Activated T-helper 1 cell treated with anti-CD3 and anti-CD28 coated beads, Interleukin-2, amount 50 U/mL, for 16 hours (primary cell): Measurements from ENCODE around the gene NR2F1.

ENCODE experiments used
- DNase-seq, 2 donors: peaks; one replicate each; pipeline ENCODE4 v3.0.0-alpha.2; 2020; ENCODE audit warnings: low read depth in 1 of 2, low spot score in 1 of 2

NR2F1 gene

DNA sequence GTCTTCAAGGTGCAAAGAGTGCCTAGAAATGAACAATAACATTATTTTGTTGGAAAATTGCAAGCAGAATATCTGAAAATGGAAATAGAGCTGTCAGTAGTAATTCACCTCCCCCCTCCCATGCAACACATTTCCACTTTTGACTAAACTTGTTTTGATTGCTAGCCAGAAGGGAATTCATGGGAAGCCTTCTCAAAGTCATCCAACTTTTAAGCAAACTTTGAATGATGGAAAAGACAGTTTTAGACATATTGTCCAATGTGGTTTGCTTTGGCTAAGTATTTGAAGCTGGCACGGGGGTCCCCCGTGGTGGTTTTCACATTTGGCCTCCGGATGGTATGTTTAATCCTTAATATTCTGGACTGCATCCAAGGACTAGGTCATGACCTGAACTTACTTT lies 7.5 kb downstream of the NR2F1 start:
- no peak for DNase-seq

DNA sequence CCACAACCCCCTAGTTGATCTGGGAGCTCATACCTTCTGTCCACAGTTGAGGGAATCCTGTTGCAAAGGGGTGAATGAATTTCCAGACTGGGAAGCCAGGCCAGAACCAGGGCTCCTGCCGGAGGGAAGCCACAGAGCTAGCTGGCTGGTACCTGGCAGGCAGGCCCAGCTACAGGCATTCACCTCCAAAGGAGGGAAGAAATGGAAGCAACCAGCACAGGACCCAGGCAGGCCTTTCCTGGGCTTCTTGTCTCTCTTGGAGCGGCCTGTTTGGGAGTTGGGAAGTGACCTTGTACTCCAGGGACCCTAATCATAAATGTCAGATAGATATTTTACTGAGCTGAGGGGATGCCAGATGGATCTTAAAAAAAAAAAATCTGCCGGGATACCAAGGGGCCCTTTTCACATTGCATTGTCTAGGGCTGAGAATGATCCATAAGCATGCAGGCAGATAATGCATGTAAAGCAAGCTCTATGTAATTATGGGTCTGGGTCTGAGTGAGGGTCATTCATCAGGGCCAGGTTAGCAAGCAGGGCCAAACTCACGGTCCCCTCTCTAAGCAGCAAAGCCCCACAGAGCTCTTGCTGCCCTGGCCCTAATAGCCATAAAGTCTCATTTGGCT lies 8.4 kb downstream of the NR2F1 start:
- DNase-seq = no peak

DNA sequence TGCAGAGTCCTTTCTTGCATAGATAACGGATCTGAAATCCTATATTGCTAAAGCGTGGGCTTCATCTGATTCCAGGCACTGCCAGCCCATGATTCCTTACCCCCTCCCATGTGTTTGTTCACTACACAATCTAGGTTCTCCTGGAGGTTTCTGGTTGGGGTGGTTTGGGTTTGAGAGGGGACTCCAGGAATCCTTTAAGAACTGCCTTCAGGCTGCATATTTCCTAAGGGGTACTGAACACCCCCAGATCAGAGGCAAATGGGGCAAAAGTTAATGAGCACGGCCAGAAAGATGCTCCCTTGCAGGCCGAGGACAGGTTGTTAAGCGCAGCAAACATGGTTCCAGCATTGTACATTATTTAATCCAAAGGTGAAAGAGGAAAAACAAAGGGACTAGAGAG lies 9.9 kb downstream of the NR2F1 start:
- no peak for DNase-seq

DNA sequence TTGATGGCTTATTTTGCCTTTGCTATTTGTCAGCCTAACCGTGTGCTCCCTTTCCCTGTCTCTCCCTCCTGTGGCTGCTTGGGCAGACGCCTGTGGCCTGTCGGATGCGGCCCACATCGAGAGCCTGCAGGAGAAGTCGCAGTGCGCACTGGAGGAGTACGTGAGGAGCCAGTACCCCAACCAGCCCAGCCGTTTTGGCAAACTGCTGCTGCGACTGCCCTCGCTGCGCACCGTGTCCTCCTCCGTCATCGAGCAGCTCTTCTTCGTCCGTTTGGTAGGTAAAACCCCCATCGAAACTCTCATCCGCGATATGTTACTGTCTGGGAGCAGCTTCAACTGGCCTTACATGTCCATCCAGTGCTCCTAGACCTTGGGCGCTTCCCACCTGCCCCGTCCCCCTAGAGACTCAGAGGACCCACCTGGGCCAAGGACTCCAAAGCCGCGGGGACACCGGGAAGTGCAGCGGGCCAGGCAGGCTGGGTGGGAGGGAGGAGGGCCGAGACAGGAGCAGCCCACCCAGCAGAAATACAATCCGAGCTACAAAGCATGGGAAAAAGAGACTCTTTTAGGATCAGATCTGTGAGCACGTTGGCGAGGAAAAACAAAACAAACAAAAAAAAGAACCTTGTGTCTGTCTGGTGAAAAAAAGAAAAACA lies 10.6 kb downstream of the NR2F1 start:
- no peak for DNase-seq

DNA sequence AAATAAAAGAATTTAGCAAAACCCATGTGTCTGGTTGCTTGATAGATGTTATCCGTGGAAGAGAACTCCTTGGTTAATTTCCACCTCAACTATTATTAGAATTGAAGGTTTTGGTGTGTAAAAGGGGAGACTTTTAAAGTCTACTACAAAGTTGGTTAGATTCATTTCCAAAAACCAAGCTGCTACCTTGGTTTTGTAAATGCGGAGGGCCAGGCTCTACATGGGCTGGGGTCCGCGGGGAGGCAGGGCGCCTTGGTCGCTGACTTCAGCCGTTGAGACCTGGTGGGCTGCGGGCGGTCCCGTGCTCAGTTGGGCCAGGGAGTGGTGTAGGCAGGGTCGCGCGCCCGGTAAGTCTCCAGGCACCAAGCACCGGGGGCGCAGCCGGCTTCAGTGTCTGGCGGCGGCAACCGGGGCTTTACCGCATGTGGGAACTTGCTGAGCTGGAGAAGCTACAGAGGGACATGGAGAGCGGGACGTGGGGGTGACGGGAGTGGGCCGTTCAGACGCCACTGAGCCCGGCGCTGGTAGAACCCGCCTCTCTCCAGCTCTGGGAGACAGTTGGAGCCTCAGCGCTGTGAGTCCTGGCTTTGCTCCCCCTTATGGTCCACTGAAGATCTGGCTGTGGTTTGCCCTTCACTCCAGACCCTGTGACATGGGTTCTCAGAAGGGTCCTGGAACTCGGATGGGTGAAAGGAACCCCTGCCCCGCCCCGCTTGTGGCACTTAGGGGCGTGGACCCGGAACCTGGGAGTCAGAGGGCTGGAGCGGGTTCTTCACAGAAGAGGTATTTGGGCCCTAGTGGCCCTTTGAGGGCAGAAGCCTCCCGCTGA lies 11.8 kb downstream of the NR2F1 start:
- no peak for DNase-seq

DNA sequence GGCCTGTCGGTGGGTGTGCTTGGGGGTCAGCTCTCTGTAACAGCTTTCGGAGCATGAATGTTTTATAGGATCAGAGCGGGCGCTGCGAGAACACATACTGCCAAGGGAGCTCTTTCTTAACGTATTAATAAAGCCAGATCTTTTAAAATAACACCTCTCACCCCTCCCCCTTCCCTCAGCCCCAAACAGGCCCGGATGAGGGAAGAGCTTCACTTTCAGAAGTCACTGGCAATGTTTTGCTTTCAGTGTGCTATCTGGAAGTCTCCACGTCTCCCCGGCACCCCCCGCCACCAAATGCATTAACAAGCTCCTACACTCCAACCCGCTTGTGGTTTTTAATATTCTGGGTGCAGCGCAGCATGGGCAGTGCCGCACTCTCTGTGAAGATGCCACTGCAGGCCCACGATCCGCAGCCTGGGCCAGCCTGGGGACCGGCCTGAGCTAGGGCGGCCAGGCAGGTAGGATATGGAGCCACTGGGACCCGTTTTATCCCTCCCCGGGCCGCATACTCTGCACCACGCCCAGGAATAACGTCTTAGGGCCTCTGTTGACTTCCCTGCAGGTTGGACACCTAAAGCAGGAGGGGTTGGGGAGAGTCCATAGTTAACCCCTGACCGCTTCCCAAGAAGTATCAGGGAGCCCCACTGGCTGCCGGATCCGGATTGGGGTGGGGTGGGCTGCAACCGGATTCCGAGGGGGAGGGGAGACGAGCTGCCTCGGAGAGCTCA lies 12.6 kb downstream of the NR2F1 start:
- no peak for DNase-seq

DNA sequence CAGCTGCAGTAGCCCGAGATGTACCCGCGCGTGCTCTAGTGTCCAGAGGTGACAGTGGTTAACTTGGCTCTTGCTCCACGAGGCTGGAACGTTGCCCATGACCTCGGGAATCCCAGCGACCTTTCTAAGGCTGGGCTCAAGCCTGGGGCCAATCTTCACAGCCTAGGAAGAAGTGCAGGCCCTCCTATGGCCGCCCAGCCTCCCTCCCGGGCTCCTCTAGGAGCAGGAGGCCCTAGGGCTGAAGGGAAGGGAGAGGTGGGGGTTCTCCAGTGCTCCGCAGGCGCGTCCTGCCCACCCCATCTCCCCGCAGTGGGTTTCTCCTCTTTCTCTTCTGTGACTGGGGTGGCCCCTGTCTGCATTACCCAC lies 13.3 kb downstream of the NR2F1 start:
- no peak for DNase-seq

DNA sequence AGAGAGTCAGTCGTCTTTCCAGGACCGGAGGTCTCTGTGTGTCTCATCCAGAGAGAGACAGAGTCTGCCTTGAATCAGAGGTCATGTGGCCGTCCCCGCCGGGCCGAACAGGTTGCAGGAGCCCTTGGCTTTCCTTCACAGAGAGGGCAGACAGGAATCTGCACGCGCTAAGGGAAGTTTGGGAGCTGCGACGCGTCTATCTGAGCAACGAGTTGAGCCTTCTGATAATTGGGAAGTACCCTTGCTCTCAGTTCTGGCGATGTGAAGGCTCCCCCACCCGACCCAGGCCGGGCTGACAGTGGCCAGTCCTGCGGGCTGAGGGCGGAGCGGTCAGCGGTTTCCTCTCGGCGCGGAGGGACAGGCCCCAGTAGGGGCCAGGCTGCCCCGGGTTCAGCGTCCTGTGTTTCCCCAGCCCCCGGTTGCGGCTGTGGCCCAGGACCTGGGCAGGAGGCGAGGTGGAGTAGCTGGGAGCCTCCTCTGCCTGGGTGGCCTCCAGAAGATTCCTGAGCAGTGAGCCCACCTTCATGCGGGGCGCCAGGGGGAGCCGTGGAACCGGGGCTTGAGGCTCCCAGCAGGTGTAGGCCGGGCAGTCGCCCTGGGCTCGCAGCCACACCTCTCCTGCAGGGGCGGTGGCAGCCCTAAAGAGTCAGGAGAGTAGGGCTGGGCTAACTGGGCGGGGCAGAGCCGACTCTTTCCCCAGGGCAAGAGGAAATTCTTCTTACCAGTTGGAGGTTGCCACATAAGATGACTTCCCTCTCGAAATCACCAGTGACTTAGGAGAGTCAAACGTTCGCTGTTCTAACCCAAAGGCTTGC lies 13.9 kb downstream of the NR2F1 start:
- DNase-seq = no peak

DNA sequence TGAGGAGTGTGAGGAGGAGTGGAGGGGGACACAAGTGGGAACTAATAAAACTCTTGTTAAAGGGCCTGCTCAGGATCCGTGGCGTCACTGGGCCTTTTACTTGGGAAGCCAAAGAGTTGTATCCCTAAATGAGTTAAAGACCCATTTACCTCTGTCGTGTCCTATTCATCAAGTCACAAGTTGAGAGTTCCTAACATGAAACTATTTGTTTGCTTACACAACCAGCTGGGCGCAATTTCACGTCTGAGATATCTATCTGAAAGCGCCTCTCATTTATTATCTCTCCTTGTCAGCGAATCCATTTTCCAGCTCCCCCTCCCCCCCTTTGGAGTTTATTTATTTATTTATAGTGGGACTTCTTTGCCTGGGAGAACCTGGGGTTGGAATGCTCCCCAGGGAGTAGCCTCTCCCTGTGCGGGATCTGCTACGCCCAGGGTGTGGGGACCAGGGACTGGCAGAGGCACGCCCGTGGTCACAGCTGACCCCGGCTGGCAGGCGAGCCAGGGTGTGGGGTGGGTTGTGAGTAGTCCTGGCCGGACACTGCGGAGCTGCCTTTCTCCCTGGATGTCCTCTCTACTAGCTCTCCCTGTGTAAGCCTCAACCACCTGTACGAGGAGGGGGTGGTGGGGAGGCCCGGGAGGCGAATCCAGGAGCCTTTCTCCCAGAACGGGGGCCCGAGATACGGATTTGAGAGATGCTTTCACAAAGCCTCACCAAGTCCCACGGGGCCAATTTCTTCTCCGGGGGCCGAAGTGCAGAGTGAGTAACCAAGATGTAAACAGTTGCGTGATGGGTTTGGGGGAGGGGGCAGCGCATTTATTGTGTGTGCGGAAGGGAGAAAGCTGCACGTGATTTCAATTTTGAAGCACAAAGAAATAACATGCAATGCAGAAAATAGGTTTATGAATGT lies 15.3 kb downstream of the NR2F1 start:
- DNase-seq = no peak

DNA sequence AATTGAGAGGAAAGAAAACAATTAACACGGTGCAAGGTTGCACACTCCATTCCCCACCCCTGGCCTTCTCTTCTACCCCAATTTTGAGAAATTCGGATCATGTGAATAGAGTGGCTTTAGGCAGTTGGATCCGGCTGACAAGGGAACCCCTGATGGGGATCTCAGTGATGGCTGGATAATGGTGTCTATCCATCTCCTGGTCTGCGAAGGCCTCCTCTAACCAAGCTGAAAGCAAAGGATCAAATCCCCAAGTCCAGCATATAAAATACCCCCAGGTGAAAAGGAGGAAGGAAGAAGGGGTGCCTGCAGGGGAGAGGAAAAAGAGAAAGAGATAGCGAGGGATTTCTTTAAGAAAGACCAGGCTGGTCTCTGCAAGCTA lies 16.0 kb downstream of the NR2F1 start:
- no peak for DNase-seq

DNA sequence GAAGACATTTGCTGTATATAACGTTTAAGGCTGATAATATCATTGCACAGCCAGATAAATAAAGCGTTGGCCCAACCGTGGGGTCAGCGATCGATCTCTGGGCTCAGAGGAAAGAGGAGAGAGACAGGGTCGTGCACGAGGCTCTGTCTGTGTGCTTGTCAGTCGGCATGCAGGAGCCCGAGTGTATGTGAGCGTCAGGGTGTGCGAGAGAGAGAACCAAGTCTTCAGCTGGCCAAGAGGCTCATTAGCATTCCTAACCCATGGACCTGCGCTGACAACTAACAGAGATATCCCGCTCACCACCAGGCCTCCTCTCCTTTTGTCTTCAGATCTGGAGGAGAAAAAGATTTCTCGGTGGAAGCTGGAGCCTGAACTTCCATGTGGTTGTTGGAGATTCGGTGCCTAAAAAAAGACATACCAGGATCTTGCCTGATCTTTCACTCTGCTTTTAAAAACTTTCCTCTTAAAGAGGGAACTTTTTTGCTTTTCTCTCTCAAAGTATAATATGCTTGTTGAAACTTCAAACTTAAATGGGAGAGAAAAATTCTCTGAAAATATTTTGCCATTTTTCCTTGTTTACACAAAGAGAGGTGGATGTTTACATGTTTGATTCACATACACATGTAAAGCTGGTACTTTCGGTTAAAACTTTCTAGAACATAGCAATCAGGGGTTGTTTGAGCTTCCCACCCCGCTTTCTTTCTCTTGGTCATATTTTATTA lies 16.5 kb downstream of the NR2F1 start:
- no peak for DNase-seq

DNA sequence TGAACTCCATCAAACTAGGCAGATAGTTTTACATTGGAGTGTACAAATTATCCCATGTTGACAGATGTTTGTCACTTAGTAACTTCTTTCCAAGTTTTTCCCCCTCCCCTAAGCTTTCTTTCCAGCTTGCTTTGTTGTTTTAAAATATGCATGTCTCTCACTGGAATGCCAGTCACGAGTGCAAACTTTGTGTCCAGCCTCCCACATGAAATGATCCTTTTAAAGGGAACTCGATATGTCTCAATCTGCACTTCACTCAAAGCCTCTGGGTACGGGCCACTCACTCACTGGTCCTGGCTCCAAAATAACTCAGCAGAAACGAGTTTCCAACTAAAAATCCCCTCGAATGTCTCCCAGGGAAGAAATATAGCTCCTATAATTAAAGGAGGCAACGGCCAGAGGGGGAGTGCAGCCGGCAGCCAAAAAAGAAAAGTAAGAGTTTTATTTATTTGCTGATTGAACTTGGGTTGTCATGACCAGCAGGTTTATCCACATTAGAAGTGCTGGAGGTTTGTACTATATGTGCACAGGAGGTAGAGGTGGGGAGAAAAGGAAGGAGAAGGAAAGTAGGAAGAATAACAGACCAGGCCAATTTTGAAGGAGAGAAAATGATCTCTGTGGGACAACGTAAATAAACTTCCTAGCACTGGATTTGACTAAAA lies 17.5 kb downstream of the NR2F1 start:
- no peak for DNase-seq

DNA sequence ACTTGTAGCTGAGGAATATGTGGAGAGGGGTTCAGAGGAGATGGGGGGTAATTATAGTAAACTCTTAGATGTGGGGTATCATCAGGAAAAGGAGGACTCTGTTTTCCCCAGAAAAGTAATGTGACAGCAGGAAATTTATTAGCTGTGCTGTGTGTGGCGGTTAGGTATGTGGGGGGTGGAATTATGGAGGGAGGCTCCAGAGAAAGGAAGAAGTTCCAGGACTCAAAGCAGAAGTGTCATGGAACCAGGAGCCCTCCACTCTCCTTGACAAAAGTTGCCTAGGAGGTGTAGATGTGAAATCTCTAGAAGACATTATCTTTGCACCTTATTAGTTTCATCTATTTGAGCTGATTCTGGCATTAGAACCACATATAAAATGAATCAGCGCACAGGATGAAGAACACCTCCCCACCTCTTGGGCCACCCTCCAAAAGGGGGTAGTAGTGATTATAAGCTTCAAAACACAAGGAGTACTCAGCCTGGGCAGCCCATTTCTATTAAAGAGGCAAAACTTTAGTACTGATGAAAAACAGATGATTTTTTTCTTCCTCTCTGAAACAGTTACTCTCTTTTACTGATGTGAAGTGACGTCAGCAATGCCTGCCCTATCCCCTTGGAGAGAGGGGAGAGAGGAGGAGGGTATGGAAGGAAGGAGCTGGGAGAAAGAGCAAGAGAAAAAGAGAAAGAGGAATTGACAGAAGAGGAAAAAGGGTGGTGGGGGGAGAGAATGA lies 18.2 kb downstream of the NR2F1 start:
- DNase-seq = no peak

DNA sequence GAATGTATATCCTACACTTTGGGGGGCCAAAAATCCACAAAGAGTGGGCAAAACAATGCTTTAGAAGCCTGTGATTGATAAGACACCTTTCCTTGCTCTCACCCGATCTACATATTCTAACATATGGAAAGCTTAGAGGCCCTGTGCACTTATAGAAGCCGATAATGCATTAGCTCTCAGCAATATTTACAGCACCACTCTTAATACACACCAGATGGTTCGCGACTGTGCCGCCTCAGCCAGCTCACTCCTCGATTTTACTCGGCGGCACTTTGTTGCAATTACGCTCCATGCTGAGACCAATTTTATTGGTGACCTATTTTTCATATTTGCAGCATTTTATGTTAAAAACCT lies 18.8 kb downstream of the NR2F1 start:
- no peak for DNase-seq

DNA sequence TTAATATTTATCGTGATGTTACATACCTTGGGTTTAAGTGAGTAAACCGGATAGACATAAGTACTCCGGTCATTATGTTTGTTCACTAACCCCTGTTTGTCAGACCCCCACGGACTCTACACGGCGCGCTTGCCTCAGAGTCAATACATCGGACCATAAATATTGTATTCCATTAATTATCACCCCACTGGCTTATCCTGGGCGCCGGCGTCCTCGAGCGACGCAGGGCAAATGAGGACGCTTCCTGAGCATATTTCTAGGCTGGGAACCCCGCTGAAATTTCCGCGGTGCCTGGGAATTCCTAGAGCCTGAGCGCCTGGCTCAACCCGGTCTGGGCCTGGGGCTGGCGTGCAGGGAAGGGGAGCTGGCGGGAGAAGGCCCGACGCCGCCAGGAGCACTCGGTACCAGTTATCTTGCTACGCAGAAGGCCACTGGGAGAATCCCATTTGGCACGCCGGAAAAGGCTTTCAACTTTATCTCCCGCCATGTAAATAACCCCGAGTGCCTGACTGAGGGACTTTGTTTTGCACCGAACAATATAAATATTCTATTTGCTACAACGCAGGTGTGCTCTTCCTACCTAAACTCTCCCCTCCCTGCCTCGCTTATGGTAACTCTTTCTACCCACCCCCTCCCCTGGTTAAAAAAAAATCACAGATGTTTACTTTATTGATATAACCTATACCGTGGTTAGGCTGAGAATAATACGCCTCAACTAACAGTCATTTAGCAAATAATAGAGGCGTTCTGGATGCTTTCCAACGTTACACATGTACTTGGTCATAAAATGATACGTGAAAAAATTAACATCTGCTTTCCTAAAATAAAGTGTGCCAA lies 19.4 kb downstream of the NR2F1 start:
- DNase-seq = no peak

DNA sequence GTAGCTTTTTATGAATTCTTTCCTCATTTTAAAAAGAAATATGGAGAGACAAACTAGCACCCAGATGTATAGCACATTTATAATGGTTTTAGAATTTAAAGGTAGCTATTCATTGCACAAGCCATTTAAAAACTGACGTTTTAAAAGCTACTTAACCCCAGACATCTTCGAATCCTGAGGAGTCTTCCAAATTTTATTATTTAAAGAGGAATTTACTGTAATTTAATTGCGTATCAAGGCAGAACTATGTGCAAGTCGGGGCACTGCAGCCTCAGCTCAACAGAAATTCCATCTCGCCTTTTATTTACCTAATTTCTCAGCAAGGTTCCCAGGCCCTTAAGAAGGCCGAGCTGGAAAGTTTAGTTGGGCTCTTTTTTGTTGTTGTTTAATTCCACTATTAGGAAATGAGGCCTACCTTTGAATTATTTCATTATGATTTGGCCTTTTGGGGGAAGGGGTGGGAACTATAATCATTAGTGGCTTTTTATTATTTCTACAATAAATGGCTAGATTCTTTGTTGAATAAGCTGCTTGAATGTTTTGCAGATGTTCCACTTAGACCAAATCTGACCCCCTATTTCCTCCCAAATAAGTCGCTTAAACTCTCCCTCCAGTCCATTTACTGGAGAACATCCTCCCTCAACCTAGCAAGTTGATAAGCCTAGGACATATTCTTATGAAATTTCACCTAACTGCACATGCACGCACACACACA lies 20.2 kb downstream of the NR2F1 start:
- DNase-seq = no peak
